PC-3 (cell line): ENCODE results near the gene E2F7.

Source experiments
- CTCF ChIP-seq: fragments of 300-600 bp; sonication (generic); conservative IDR thresholded peaks from 2 replicates; pipeline ENCODE4 v1.5.1; 2017; ENCODE audit warnings: antibody characterized with exemption, low read depth, mild to moderate bottlenecking, low read length
- EZH2phosphoT487 ChIP-seq: fragments of 300-600 bp; sonication (generic); IDR thresholded peaks from 2 replicates; pipeline ENCODE4 v1.6.1; 2018; ENCODE audit warnings: mild to moderate bottlenecking, antibody characterized with exemption, low read length, borderline replicate concordance

GRCh38 chr12:77044721-77045120 is 20.6 kb downstream of the E2F7 start:
- TF ChIP-seq EZH2phosphoT487 (no peak), CTCF (no peak)
